HG02763 (cell line): ENCODE data around the gene PTGFRN.
"Not testable (repeated sequence)": the region's sequence is repeated elsewhere in the genome, so short reads cannot be mapped to it uniquely, and the experiment has no call there.

Experiments used
- ATAC-seq: cut with Tn5 transposase; IDR thresholded peaks from one replicate; pipeline ENCODE4 v1.9.1; 2021; ENCODE audit warnings: mild to moderate bottlenecking, moderate library complexity; ENCODE audit not compliant: unreplicated experiment

PTGFRN gene

GRCh38 chr1:116962987-116963639, 53.4 kb downstream of the PTGFRN start:
- ATAC-seq, result no peak

DNA sequence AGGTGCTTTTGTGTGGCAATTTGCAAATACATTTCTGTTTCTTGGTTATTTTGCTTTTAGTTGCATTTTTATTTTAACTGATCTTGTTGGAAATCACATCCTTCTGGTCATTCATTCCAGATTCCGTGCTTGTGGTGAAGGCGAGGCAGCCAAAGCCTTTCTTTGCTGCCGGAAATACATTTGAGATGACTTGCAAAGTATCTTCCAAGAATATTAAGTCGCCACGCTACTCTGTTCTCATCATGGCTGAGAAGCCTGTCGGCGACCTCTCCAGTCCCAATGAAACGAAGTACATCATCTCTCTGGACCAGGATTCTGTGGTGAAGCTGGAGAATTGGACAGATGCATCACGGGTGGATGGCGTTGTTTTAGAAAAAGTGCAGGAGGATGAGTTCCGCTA, 57.1 kb downstream of the PTGFRN start:
- ATAC-seq, result no peak

DNA sequence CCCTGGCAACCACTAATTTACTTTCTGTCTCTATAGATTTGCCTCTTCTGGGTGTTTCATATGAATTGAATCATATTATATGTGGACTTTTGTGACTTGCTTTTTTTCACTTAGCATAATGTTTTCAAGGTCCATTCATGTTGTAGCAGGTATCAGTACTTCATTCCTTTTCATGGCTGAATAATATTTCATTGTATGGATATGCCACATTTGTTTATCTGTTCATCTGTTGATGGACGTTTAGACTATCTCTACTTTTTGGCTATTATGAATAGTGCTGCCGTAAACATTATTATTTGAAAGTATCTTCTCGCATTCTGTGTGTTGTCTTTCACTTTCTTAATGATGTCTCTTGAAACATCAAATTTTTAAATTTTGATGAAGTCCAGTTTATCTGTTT, 59.0 kb downstream of the PTGFRN start:
- ATAC-seq, result no peak

DNA sequence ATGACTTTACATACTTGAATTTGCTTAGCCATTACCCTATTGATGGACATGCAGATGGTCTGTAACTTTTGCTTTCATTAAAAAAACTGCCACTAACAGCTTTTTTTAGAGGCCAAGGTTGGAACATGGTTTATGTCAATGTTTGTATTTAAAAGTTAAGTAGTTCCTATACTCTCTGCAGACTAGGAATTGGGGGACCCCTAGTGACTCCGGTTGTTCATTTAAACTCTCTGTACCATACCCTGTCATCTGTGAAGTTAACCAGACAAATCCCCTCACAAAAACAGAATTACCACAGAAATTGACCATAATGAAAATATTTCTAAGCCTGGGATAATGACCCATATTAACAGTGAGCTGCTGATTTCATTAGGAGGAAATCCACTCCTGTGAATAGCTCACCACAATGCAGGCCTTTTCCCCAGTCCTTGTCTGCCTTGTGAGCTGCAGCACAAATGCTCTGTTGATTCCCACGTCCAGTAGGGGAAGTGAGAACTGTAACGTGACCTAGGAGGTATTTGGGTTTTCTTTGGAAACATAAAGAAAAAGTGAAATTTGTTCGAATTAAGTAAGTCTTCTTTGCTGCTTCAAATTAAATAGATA, 61.6 kb downstream of the PTGFRN start:
- ATAC-seq, result no peak

DNA sequence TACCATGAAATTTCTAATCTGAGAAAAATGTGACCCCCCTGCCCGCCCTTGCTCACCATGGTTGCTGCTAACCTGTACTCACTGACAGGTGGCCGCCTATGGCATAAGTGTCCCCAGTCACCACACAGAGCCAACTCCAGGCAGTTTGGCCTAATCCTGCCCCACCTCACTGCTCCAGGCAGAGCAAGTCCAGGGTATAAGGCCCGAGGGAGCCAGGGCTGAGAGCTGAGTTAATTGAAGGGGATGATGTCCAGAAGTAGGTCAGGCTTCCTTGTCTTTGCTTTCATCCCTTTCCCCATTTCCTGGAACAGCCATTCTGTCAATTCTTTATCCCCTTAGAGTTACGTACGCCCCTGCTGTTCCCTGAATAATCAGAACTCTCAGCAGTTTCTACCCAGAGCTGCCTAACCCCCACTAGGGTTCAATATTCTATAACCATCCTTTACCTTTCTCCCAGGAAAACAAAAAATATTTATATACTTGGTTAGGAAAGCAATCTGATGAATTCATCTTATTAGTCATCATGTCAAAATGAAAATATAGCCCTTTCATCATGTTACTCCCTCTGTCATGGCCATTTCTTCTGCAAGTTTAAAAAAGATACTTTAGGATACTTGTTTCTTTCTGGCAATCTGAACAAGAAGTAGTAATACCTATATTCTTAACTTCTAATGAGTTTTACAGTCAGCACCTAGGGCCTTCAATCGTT, 62.4 kb downstream of the PTGFRN start:
- no peak for ATAC-seq

DNA sequence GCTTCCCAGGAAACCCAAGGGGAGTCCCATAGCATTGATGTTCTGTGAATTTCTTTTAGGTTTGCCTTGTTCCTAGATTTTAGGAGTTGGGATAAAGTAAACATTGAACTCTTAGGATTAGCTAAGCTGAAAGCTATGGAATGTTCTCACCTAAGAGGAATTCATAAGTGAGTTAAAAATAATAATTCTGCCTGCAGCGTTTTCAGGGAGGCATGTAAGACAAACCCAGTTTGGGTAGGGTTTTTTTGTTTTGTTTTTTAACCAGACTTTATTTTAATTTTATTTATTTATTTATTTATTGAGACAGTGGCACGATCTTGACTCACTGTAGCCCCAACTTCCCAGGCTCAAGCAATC, 62.9 kb downstream of the PTGFRN start:
- ATAC-seq, result no peak

DNA sequence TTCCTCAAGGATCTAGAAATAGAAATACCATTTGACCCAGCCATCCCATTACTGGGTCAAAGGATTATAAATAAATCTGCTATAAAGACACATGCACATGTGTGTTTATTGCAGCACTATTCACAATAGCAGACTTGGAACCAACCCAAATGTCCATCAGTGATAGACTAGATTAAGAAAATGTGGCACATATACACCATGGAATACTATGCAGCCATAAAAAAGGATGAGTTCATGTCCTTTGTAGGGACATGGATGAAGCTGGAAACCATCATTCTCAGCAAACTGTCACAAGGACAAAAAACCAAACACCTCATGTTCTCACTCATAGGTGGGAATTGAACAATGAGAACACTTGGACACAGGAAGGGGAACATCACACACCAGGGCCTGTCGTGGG, 70.6 kb downstream of the PTGFRN start:
- not testable (repeated sequence) for ATAC-seq

DNA sequence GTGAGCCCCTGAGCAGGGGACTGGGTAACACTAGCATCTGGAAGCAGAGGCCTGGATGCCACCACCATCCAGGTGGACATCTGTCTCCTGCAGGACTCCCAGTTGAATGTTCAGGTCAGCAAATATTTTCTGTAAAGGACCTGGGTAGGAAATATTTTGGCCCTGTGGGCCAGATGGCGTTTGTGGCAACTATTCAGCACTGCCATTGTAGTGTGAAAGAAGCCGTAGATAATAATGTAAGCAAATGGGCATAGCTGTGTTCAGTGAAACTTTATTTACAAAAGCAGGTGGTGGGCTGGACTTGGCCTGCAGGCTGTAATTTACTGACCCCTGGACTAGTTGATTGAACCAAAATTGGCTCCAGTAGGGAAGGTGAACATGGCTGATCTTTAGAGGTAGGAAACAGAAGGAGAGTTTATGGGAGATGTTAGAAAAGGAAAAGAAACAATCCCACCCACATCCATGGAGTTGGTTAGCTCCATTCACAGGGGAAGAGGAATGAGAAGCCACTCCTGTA, 71.9 kb downstream of the PTGFRN start:
- no peak for ATAC-seq

DNA sequence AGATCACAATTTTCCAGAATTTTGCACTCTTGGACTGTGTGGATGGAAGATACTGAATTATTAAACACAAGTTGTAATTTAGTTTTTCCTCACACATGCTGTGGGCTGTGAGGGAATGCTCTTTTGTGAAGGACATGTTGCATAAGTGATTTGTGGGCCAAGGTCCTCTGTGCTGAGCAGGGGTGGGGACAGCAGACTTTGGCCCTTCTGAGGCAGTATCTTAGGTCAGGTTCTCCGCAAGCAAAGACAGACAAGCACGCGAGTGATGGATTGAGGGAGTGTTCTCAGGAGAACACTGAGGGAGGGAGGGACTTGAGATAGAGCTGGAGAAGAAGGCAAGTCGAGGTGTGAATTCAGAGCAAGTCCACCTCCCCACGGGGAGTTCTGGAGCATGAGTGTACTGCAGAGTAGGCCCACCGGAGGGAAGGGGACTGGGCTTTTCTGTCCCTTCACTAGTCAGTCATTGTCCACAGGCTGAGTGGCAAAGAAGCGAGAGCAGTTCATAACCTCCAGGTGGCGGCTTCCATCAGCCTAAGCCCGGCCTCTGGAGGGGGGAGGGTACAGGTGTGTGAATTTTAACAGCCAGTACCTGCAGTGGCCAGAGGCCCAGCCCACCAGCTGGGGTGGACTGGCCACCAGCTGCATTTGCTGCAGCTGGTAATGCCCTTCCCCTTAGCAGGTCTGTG, 72.7 kb downstream of the PTGFRN start:
- no peak for ATAC-seq

- no peak for ATAC-seq
These were observed 73.4 kb downstream of the PTGFRN start for GRCh38 chr1:116983112-116983511.

DNA sequence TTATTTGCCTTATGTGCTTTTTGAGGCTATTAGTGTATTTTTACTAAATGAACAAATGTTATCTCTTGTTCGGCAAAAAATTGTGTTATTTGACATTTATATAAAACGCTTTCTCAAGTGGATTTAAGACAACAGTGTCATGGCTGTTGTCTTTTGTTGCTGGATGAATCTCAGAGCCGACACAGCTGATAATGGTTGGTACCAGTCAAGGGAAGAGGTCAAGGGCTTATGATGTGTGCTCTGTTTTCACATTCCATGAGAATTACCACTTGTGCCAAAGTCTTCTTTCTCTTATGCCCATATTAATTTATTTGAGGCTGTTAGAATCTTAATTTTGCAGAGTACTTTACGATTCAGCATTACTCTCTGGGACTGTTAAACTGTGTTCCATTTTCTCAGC, 74.0 kb downstream of the PTGFRN start:
- ATAC-seq, result no peak

DNA sequence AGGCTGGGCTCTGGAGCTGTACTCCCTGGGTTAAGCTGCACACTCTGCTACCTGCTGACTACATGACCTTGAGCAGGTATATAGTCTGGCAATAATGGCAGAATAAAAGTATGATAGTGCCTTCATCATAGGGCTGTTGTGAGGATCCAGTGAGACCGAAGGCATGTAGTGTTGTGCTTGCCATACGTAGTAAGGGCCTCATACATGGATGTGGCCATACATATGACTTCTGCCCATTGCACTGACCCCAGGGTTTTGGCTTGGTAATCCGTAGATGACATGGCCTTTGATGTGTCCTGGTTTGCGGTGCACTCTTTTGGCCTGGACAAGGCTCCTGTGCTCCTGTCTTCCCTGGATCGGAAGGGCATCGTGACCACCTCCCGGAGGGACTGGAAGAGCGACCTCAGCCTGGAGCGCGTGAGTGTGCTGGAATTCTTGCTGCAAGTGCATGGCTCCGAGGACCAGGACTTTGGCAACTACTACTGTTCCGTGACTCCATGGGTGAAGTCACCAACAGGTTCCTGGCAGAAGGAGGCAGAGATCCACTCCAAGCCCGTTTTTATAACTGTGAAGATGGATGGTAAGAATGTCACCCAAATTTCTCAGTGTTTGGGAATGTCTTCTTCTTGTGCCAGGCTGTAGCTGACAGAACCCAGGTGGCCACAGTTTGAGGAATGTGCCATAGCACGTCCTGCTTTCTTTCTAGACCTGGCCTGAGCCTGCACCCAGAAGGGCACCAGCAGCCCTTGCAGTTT, 74.9 kb downstream of the PTGFRN start:
- ATAC-seq, result no peak

GRCh38 chr1:116986421-116987255, 76.9 kb downstream of the PTGFRN start:
- no peak for ATAC-seq

DNA sequence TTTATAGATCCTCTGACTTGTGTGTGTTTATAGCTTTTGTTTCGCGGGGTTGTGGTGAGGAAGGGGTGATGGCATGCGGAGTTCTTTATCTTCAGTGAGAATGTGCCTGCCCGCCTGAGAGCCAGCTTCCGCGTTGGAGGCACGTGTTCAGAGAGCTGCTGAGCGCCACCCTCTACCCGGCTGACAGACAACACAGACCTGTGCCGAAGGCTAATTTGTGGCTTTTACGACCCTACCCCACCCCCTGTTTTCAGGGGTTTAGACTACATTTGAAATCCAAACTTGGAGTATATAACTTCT, 77.5 kb downstream of the PTGFRN start:
- ATAC-seq, result no peak

DNA sequence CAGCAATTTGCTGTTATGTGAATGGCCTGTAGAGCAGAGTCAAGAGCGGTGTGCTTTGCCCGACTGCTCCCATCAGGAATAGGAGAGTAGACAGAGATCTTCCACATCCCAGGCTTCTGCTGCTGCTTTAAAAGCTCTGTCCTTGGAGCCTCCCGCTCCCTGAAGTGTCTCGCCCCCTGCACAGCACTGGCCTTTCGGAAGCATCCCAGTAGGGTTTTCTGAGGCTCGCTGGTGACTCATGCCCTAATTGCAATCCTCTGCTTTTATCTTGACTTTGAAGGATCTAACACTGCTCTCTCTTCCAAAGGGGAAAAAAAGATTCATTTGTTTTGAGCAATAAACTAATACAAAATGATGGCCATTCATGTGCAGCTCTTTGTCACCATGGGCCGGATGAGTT, 78.5 kb downstream of the PTGFRN start:
- no peak for ATAC-seq

- ATAC-seq, result no peak
These were observed 79.2 kb downstream of the PTGFRN start for GRCh38 chr1:116988908-116989307.

DNA sequence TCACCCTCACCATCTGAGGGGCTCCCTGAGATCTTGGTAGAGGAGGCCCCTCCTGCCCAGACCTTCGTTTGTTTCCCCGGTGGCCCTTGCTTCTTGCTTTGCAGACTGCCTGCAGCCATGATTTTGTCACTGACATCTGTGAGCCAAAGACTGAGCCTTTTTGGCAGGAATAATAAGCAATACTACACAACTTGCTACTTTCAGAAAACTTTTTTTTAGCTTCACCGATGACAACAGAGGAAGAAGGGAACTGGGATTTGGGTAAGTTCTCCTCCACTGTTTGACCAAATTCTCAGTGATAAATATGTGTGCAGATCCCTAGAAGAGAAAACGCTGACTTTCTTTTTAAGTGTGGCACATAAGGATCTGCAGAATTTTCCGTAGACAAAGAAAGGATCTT, 80.1 kb downstream of the PTGFRN start:
- no peak for ATAC-seq

DNA sequence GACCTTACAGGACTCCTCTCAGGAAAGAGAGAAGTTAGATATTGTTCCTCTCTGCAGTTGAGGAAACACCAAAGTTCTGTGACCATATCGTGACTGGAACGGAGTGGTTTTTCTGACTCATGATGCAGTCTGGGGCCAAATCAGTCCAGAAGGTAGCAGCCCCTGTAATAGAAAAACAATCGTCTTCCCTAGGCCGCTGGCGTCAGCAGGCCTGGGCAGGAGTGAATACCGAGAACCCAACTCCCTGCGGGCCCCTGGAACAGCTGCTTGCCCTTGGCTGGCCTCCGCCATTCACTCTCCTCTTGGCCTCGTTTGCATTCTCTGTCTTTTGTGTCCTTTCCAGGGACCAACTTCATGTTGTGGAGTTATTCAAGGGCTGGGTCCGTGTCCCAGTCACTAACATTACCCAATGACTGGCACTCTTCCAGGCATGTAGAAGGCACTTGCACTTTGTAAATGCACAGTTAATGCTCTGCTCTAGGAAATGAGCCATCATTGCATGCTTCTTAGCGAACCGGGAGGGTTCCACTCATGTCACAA, 81.0 kb downstream of the PTGFRN start:
- no peak for ATAC-seq

GRCh38 chr1:116991171-116991845, 81.6 kb downstream of the PTGFRN start:
- ATAC-seq, result no peak
